GM23338 (cell line): ENCODE results near the gene MARCHF2.
"Not testable (repeated sequence)": the region's sequence is repeated elsewhere in the genome, so short reads cannot be mapped to it uniquely, and the experiment has no call there.

Experiments
- EZH2 ChIP-seq: fragments of 200-600 bp; sonication (generic); IDR thresholded peaks from one replicate; pipeline ENCODE4 v1.8.0; 2017; ENCODE audit warnings: antibody characterized with exemption, mild to moderate bottlenecking, low read depth; ENCODE audit not compliant: unreplicated experiment
- EZH2phosphoT487 ChIP-seq: fragments of 200-600 bp; sonication (generic); IDR thresholded peaks from one replicate; pipeline ENCODE4 v1.8.1; 2018; ENCODE audit warnings: antibody characterized with exemption; ENCODE audit not compliant: unreplicated experiment
- NANOG ChIP-seq: IDR thresholded peaks from 2 replicates; pipeline ENCODE4 v1.6.1; 2016; ENCODE audit warnings: antibody characterized with exemption, borderline replicate concordance
- POLR2AphosphoS5 ChIP-seq: IDR thresholded peaks from 2 replicates; pipeline ENCODE4 v1.6.1; 2016; ENCODE audit warnings: antibody characterized with exemption, low read depth
- REST ChIP-seq: IDR thresholded peaks from one replicate; pipeline ENCODE4 v1.6.1; 2018; ENCODE audit warnings: antibody characterized with exemption; ENCODE audit not compliant: unreplicated experiment
- ZNF114 ChIP-seq: fragments of 250-450 bp; sonication (Bioruptor Pico); IDR thresholded peaks from 2 replicates; pipeline ENCODE4 v1.5.0; 2020; ENCODE audit warnings: mild to moderate bottlenecking, moderate library complexity
- ZNF331 ChIP-seq: fragments of 250-450 bp; sonication (Bioruptor Pico); IDR thresholded peaks from 2 replicates; pipeline ENCODE4 v1.5.0; 2020; ENCODE audit warnings: low read depth, mild to moderate bottlenecking, moderate library complexity
- TF ChIP-seq, protein P1 (sequence below), 2 experiments: fragments of 200-600 bp in 1 of 2; sonication (generic) in 1 of 2; conservative IDR thresholded peaks; 2 replicates each; pipeline versions ENCODE4 v1.5.1 to v1.6.1; 2016 to 2017; ENCODE audit warnings: antibody characterized with exemption in 2 of 2, low read depth in 2 of 2, mild to moderate bottlenecking in 2 of 2, moderate library complexity in 1 of 2
- TF ChIP-seq, protein P2 (sequence below): IDR thresholded peaks from 2 replicates; pipeline ENCODE4 v1.6.1; 2016; ENCODE audit warnings: antibody characterized with exemption

GRCh38 chr19:8425331-8425730 lies 12.2 kb downstream of the MARCHF2 start:
- not testable (repeated sequence) for TF ChIP-seq POLR2AphosphoS5; REST; EZH2; ZNF331 (CRISPR knock-in tag); EZH2phosphoT487; NANOG; ZNF114 (CRISPR knock-in tag)
- TF ChIP-seq, protein P1, sequence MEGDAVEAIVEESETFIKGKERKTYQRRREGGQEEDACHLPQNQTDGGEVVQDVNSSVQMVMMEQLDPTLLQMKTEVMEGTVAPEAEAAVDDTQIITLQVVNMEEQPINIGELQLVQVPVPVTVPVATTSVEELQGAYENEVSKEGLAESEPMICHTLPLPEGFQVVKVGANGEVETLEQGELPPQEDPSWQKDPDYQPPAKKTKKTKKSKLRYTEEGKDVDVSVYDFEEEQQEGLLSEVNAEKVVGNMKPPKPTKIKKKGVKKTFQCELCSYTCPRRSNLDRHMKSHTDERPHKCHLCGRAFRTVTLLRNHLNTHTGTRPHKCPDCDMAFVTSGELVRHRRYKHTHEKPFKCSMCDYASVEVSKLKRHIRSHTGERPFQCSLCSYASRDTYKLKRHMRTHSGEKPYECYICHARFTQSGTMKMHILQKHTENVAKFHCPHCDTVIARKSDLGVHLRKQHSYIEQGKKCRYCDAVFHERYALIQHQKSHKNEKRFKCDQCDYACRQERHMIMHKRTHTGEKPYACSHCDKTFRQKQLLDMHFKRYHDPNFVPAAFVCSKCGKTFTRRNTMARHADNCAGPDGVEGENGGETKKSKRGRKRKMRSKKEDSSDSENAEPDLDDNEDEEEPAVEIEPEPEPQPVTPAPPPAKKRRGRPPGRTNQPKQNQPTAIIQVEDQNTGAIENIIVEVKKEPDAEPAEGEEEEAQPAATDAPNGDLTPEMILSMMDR (conservative IDR thresholded peaks at IDR 0.05; ENCODE audit: low read depth in 2 of 2): not testable (repeated sequence)
- TF ChIP-seq, protein P2, sequence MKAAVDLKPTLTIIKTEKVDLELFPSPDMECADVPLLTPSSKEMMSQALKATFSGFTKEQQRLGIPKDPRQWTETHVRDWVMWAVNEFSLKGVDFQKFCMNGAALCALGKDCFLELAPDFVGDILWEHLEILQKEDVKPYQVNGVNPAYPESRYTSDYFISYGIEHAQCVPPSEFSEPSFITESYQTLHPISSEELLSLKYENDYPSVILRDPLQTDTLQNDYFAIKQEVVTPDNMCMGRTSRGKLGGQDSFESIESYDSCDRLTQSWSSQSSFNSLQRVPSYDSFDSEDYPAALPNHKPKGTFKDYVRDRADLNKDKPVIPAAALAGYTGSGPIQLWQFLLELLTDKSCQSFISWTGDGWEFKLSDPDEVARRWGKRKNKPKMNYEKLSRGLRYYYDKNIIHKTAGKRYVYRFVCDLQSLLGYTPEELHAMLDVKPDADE: not testable (repeated sequence)
